Aortic smooth muscle cell (primary cell): ENCODE measurements around the gene MMP27. TPM values are rescaled to one million over a fixed set of nuclear protein-coding genes. Genes with fewer than 3 reads are reported as not detected.

Source experiments
- total RNA-seq: library from RNA; depleted of rRNA; stranded (reverse); fragments of >200 nt; gene quantifications from 2 replicates; pipeline ENCODE4 v1.2.3, GENCODE V29; 2014

Gene MMP27
- not detected in 2 replicates for total RNA-seq

GRCh38 chr11:102705626-102706025 is at the start of gene MMP27:
MMP27 (minus strand) TSS chr11:102705769; CDS start chr11:102705714, 55 bp downstream.

DNA sequence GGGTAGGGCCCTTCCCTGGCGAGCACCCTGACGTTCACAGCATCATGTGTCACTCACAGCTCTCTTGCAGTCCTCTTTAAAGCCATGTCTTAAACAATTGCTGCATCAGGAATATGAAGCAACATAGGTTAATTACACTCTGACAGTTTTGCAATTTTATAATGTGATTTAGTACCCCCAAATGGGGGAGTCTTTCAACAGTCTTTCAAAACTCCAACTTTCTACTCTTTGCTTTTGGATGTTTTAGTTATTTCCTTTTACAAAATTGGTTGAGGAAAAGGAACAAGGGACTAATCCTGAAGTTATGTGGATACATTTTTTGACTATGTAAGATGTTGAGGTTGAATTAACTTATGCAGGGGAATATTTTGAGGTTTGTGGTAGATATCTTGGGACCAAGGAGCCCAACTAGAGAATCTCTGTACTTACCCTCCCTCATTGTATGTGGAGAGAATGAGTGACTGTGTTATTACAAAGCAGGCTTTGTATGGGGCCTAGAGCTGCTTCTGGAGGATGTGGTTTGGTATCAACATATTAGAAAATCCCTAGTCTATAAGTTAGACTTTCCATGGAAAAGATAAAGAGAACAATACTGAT is 19.4 kb upstream of the MMP27 start, which contains the start of gene MMP8:
TSS of gene MMP8 (minus strand) at position 51 of the 597 bp plus-strand sequence. CDS start 99 bp downstream, outside the sequence.

Other genes with a start within 250 kb of the MMP27 start
- not detected in 2 replicates for gene MMP7, start 175.0 kb downstream of the MMP27 start, total RNA-seq
- not detected in 2 replicates for gene MMP20, start 80.4 kb downstream of the MMP27 start, total RNA-seq
- not detected in 2 replicates for gene MMP8, start 19.2 kb upstream of the MMP27 start, total RNA-seq
- gene MMP10, start 74.9 kb upstream of the MMP27 start, total RNA-seq, result 2.8 and 3.9 TPM in 2 replicates
- 1,928 and 6,091 TPM in 2 replicates for gene MMP1, start 92.4 kb upstream of the MMP27 start, total RNA-seq
- gene MMP3, start 137.8 kb upstream of the MMP27 start, total RNA-seq, result under 0.01 and 0.06 TPM in 2 replicates
- not detected in 2 replicates for gene MMP12, start 169.2 kb upstream of the MMP27 start, total RNA-seq
- not detected in 2 replicates for gene MMP13, start 250.0 kb upstream of the MMP27 start, total RNA-seq